ENCODE results near the gene ACACB. TPM values are rescaled to one million over a fixed set of nuclear protein-coding genes. Genes with fewer than 3 reads are reported as not detected.

ACACB gene
- total and polyA plus RNA-seq, 7 experiments from 2014 or later, result 3.8 to 58.3 (median 30.9) TPM

GRCh38 chr12:109097140-109097434 is 19.3 kb upstream of the ACACB start:
- peaks cover 0 to 21% (median 3%) of the 10 kb centered on the region in 5 donors for H3K36me3 Mint-ChIP-seq
- no peaks in the 10 kb centered on the region for H3K9me3 Mint-ChIP-seq
- peaks cover 28 to 30% of the 10 kb centered on the region in 2 donors for H3K4me1 ChIP-seq (ENCODE audit: control insufficient read depth in 2 of 2, insufficient read depth in 2 of 2, low read length in 2 of 2)
- no peak overlapping the region for H3K27ac Mint-ChIP-seq
- peaks cover 0 to 9% (median 0%) of the 10 kb centered on the region in 3 experiments for H3K36me3 ChIP-seq (ENCODE audit: control insufficient read depth in 2 of 3, insufficient read depth in 3 of 3, low read length in 3 of 3)
- CTCF ChIA-PET, result no interaction called here
- POLR2A ChIA-PET, result no interaction called here
- no peak overlapping the region for H3K4me3 ChIP-seq (ENCODE audit: low read length)
- H3K4me3 Mint-ChIP-seq, result peak overlapping the region in 7 of 10 donors; percentile 6 to 90 (median 85)
- H3K9me3 ChIP-seq (ENCODE audit: control insufficient read depth in 2 of 3, low read length in 3 of 3), result no peaks in the 10 kb centered on the region
- no peak for ATAC-seq
- intact Hi-C loops (cut with micrococcal nuclease), result loop anchor here (1.0 to 10.0 kb wide), 7 partner anchors 213 to 1518 kb away; partner anchors contain the start of genes ANKRD13A (in 1 of the 2), CORO1C (in 1 of the 2), GIT2 (in 1 of the 2) and SART3 (in 1 of the 2)
- no peaks in the 10 kb centered on the region for H3K27me3 ChIP-seq (ENCODE audit: control insufficient read depth in 2 of 2, insufficient read depth in 2 of 2, low read length in 2 of 2)
- H3K4me1 Mint-ChIP-seq, result peaks cover 32 to 55% (median 49%) of the 10 kb centered on the region in 7 donors
- H3K27ac ChIP-seq (ENCODE audit: low read depth, low read length), result no peak overlapping the region
- DNase-seq, result no peak
- no peaks in the 10 kb centered on the region for H3K27me3 Mint-ChIP-seq

DNA sequence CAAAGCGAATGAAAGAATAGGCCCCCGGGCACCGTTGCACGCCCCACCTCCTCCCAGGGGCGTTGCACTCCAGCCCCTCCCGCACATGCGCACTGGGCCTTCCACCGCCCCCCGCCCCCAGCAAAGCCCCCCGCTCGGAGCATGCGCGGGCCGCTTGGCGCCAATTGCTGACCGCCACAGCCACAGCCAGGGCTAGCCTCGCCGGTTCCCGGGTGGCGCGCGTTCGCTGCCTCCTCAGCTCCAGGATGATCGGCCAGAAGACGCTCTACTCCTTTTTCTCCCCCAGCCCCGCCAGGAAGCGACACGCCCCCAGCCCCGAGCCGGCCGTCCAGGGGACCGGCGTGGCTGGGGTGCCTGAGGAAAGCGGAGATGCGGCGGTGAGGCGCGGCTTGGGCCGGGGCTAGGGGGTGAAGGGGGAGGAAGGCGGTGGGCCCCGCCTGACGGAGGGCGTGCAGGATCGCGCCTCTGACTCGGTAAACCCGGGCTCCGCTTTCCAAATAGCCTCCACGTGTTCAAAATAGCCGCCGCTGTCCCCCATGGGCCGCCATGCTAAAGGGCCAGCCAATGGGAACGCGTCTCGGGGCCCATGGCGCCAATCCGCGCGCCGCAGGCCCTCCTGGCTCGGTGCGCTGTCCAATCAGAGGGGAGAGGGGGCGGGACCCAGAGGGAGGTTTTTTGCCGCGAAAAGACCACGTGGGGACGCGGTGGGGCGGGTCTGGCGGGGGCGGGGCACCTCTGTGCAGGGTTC is 18.8 kb upstream of the ACACB start, which contains the start of gene UNG:
UNG (plus strand) TSS at position 163 of the 748 bp plus-strand sequence; CDS start at position 246, 83 bp downstream.
- no peaks in the 10 kb centered on the region for H3K9me3 Mint-ChIP-seq
- peak within 1 kb of the TSS; percentile 22 to 88 (median 74) for H3K27ac Mint-ChIP-seq
- CTCF ChIA-PET, result no interaction called here
- H3K36me3 ChIP-seq (ENCODE audit: control insufficient read depth in 2 of 3, insufficient read depth in 3 of 3, low read length in 3 of 3), result peaks cover 0 to 13% (median 0%) of the 10 kb centered on the region in 3 experiments
- peak within 1 kb of the TSS; percentile 84 to 90 (median 88) for H3K4me3 Mint-ChIP-seq
- DNase-seq, result peak; percentile 91 to 97 (median 95)
- ATAC-seq, result peak; percentile 92
- no peaks in the 10 kb centered on the region for H3K27me3 ChIP-seq (ENCODE audit: control insufficient read depth in 2 of 2, insufficient read depth in 2 of 2, low read length in 2 of 2)
- intact Hi-C loops (cut with micrococcal nuclease), result loop anchor here (1.0 to 10.0 kb wide), 17 partner anchors 14 to 1517 kb away; partner anchors contain the start of genes FICD (in 2 of the 2), SART3 (in 2 of the 2), ANKRD13A (in 1 of the 2) and CORO1C (in 1 of the 2)
- peak within 1 kb of the TSS; percentile 71 for H3K4me3 ChIP-seq (ENCODE audit: low read length)
- H3K36me3 Mint-ChIP-seq, result peaks cover 0 to 22% (median 3%) of the 10 kb centered on the region in 5 donors
- peak within 1 kb of the TSS; percentile 75 for H3K27ac ChIP-seq (ENCODE audit: low read depth, low read length)
- POLR2A ChIA-PET, result interaction anchor here (1.1 to 1.2 kb wide), 2 partner anchors 13 to 14 kb away, joined by 3 to 7 read pairs; no protein-coding TSS in a partner anchor
- H3K27me3 Mint-ChIP-seq, result no peaks in the 10 kb centered on the region
- peaks cover 23 to 25% of the 10 kb centered on the region in 2 donors for H3K4me1 ChIP-seq (ENCODE audit: control insufficient read depth in 2 of 2, insufficient read depth in 2 of 2, low read length in 2 of 2)
- peaks cover 27 to 50% (median 44%) of the 10 kb centered on the region in 7 donors for H3K4me1 Mint-ChIP-seq
- H3K9me3 ChIP-seq (ENCODE audit: control insufficient read depth in 2 of 3, low read length in 3 of 3), result no peaks in the 10 kb centered on the region

GRCh38 chr12:109098183-109098604 is 18.2 kb upstream of the ACACB start:
- Histone ChIP-seq H3K27me3 (ENCODE audit: control insufficient read depth in 2 of 2, insufficient read depth in 2 of 2, low read length in 2 of 2) (no peaks in the 10 kb centered on the region), H3K4me3 (ENCODE audit: low read length) (peak overlapping the region; percentile 71), H3K27ac (ENCODE audit: low read depth, low read length) (peak overlapping the region; percentile 75), H3K4me1 (ENCODE audit: control insufficient read depth in 2 of 2, insufficient read depth in 2 of 2, low read length in 2 of 2) (peaks cover 19 to 20% of the 10 kb centered on the region in 2 donors), H3K36me3 (ENCODE audit: control insufficient read depth in 2 of 3, insufficient read depth in 3 of 3, low read length in 3 of 3) (peaks cover 0 to 19% (median 0%) of the 10 kb centered on the region in 3 experiments), H3K9me3 (ENCODE audit: control insufficient read depth in 2 of 3, low read length in 3 of 3) (no peaks in the 10 kb centered on the region)
- Mint-ChIP-seq H3K27me3 (no peaks in the 10 kb centered on the region), H3K4me1 (peaks cover 21 to 44% (median 38%) of the 10 kb centered on the region in 7 donors), H3K4me3 (peak overlapping the region; percentile 84 to 90 (median 88)), H3K36me3 (peaks cover 0 to 22% (median 3%) of the 10 kb centered on the region in 5 donors), H3K27ac (peak overlapping the region; percentile 22 to 88 (median 74)), H3K9me3 (no peaks in the 10 kb centered on the region)
- intact Hi-C loops (cut with micrococcal nuclease), result loop anchor here (1.0 to 10.0 kb wide), 16 partner anchors 13 to 1517 kb away; partner anchors contain the start of genes FICD (in 2 of the 2), ANKRD13A (in 1 of the 2), CORO1C (in 1 of the 2) and GIT2 (in 1 of the 2)
- ATAC-seq, result peak; percentile 26
- DNase-seq, result no peak
- POLR2A ChIA-PET, result interaction anchor here (1.0 to 1.2 kb wide), 4 partner anchors 12 to 240 kb away, joined by 3 to 7 read pairs (median 3); partner anchors contain the start of gene USP30
- CTCF ChIA-PET, result no interaction called here

GRCh38 chr12:109098651-109099050 is 17.7 kb upstream of the ACACB start:
- ChIA-PET POLR2A (interaction anchor here (1.0 to 1.2 kb wide), 4 partner anchors 12 to 240 kb away, joined by 3 to 7 read pairs (median 3); partner anchors contain the start of gene USP30), CTCF (interaction anchor here (0.8 to 1.0 kb wide), 2 partner anchors 215 to 1995 kb away, joined by 3 to 4 read pairs; no protein-coding TSS in a partner anchor)
- peak overlapping the region; percentile 22 to 88 (median 74) for H3K27ac Mint-ChIP-seq
- peak overlapping the region; percentile 84 to 90 (median 88) for H3K4me3 Mint-ChIP-seq
- H3K36me3 ChIP-seq (ENCODE audit: control insufficient read depth in 2 of 3, insufficient read depth in 3 of 3, low read length in 3 of 3), result peaks cover 0 to 23% (median 0%) of the 10 kb centered on the region in 3 experiments
- peaks cover 0 to 24% (median 4%) of the 10 kb centered on the region in 5 donors for H3K36me3 Mint-ChIP-seq
- H3K27me3 Mint-ChIP-seq, result no peaks in the 10 kb centered on the region
- no peak for DNase-seq
- H3K4me1 ChIP-seq (ENCODE audit: control insufficient read depth in 2 of 2, insufficient read depth in 2 of 2, low read length in 2 of 2), result peaks cover 18% of the 10 kb centered on the region in 2 donors
- peak overlapping the region; percentile 75 for H3K27ac ChIP-seq (ENCODE audit: low read depth, low read length)
- H3K4me3 ChIP-seq (ENCODE audit: low read length), result peak overlapping the region; percentile 71
- intact Hi-C loops (cut with micrococcal nuclease), result loop anchor here (1.0 to 10.0 kb wide), 16 partner anchors 13 to 1516 kb away; partner anchors contain the start of genes FICD (in 2 of the 2), ANKRD13A (in 1 of the 2), CORO1C (in 1 of the 2) and GIT2 (in 1 of the 2)
- H3K9me3 Mint-ChIP-seq, result no peaks in the 10 kb centered on the region
- H3K27me3 ChIP-seq (ENCODE audit: control insufficient read depth in 2 of 2, insufficient read depth in 2 of 2, low read length in 2 of 2), result no peaks in the 10 kb centered on the region
- no peak for ATAC-seq
- H3K9me3 ChIP-seq (ENCODE audit: control insufficient read depth in 2 of 3, low read length in 3 of 3), result no peaks in the 10 kb centered on the region
- peaks cover 21 to 39% (median 34%) of the 10 kb centered on the region in 7 donors for H3K4me1 Mint-ChIP-seq

DNA sequence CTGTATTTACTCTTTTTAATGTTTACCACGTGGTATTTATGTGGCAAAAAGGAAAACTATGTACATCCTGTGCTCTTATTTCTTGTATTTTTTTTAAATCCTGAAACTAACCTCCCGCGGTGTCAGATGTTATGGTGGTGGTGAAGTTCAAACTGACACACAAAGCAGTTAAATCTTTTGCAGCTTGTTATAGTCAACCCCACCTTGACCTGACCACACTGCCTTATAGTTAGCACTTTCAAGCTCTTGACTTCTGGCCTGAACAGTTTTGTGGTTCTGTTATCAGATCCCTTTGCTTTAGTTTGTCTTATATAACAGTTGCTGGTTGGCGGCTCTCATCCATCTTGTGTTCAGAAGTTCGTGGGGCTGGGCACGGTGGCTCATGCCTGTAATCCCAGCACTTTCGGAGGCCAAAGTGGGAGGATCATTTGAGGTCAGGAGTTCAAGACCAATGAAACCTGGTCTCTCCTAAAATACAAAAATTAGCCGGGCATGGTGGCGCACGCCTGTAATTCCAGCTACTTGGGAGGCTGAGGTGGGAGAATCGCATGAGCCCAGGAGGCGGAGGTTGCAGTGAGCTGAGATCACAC is 16.9 kb upstream of the ACACB start:
- Histone ChIP-seq H3K4me1 (ENCODE audit: control insufficient read depth in 2 of 2, insufficient read depth in 2 of 2, low read length in 2 of 2) (peaks cover 16% of the 10 kb centered on the region in 2 donors), H3K27ac (ENCODE audit: low read depth, low read length) (peak overlapping the region; percentile 75), H3K9me3 (ENCODE audit: control insufficient read depth in 2 of 3, low read length in 3 of 3) (no peaks in the 10 kb centered on the region), H3K36me3 (ENCODE audit: control insufficient read depth in 2 of 3, insufficient read depth in 3 of 3, low read length in 3 of 3) (peaks cover 0 to 32% (median 0%) of the 10 kb centered on the region in 3 experiments), H3K4me3 (ENCODE audit: low read length) (peak overlapping the region; percentile 71), H3K27me3 (ENCODE audit: control insufficient read depth in 2 of 2, insufficient read depth in 2 of 2, low read length in 2 of 2) (no peaks in the 10 kb centered on the region)
- POLR2A ChIA-PET, result interaction anchor here (1.0 to 1.3 kb wide), 3 partner anchors 11 to 241 kb away, joined by 3 to 4 read pairs (median 3); partner anchors contain the start of gene USP30
- H3K9me3 Mint-ChIP-seq, result no peaks in the 10 kb centered on the region
- intact Hi-C loops (cut with micrococcal nuclease), result loop anchor here (2.0 to 10.0 kb wide), 10 partner anchors 55 to 1515 kb away; partner anchors contain the start of genes ANKRD13A (in 1 of the 2), CORO1C (in 1 of the 2), FICD (in 1 of the 2) and GIT2 (in 1 of the 2)
- H3K4me1 Mint-ChIP-seq, result peaks cover 19 to 32% (median 26%) of the 10 kb centered on the region in 7 donors
- no peak for ATAC-seq
- H3K27me3 Mint-ChIP-seq, result no peaks in the 10 kb centered on the region
- peak overlapping the region; percentile 65 to 90 (median 87) for H3K4me3 Mint-ChIP-seq
- H3K36me3 Mint-ChIP-seq, result peaks cover 0 to 28% (median 4%) of the 10 kb centered on the region in 5 donors
- CTCF ChIA-PET, result interaction anchor here (0.8 to 1.0 kb wide), 2 partner anchors 215 to 1994 kb away, joined by 3 to 4 read pairs; no protein-coding TSS in a partner anchor
- peak overlapping the region in 7 of 9 donors; percentile 10 to 85 (median 68) for H3K27ac Mint-ChIP-seq
- DNase-seq, result no peak
